GM23248 (cell line): Measurements from ENCODE around the gene JUN.

Experiments
- EZH2 ChIP-seq: fragments of 200-600 bp; sonication (generic); IDR thresholded peaks from 2 replicates; pipeline ENCODE4 v1.6.1; 2018; ENCODE audit warnings: antibody characterized with exemption, mild to moderate bottlenecking; ENCODE audit not compliant: insufficient read depth, poor library complexity, severe bottlenecking
- EZH2phosphoT487 ChIP-seq: fragments of 200-600 bp; sonication (generic); IDR thresholded peaks from 2 replicates; pipeline ENCODE4 v1.6.1; 2018; ENCODE audit warnings: antibody characterized with exemption, moderate library complexity, mild to moderate bottlenecking, low read depth; ENCODE audit not compliant: insufficient read depth

DNA sequence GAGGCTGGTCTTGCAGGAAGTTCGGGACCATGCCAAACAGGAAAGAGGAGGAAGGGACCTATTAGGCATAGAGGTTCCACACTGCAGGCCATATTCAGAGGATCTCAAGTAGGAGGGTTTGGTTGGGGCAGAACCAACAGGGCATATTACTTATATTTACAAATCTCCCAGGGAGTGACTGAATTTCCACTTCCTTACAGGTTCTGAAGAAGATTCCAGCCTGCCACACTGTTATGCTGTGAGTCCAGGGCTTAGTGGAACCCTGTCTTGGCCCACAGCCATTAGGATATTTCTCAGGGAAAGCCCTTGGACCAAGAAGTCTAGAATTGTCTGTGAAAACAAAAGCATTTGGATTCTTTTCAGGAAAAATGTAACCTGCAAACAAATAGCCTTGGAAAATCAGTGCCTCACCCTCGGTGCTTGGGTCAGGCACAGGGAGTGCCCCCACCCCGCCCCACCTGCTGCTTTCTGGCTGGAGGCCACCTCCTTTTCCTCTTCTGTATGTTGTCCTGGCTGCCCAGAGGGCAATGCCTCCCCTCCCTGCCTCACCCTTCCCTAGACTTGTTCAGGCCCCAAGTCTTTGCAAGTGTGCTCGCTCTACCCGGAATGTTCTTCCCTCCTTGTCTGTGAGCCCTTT lies 41.0 kb upstream of the JUN start:
- no peak for TF ChIP-seq EZH2phosphoT487
- no peak for TF ChIP-seq EZH2
